Measurements from ENCODE around the gene TLR5.

The TLR5 gene

DNA sequence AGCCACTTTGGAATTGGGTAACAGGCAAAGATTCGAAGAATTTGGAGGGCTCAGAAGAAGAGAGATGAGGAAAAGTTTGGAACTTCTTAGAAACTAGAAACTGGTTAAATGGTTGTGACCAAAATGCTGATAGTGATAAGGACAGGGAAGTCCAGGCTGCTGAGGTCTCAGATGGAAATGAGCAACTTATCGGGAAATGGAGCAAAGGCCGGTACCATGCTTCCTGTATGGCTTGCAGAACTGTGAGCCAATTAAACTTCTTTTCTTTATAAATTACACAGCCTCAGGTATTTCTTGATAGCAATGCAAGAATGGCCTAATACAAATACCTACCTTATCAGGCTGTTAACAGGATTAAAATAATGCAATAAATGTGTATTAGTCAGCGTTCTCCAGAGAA lies 9.4 kb upstream of the TLR5 start:
- in situ Hi-C loops (cut with MboI; ENCODE audit: low sequenced_read_pairs) = no loop called here

DNA sequence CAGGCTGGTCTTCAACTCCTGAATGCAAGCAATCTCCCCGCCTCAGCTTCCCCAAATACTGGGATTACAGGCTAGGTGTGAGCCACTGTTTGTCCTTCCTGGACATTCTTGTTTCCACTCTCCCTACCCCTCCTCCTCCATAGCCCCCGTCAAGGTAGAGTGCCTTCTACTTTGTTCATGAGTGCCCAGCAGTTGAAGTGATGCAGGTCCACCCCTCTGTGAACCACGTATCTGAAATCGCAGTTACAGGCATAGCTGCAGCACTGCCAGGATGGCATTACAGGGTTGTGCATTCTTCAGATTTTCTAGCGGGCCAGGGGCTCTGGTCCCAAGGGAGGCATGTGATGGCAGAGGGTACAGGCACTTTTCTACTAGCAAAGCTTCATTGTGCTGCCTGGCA lies 7.4 kb upstream of the TLR5 start:
- in situ Hi-C loops (cut with MboI; ENCODE audit: low sequenced_read_pairs) = no loop called here

GRCh38 chr1:223147873-223148272 lies 4.8 kb upstream of the TLR5 start:
- in situ Hi-C loops (cut with MboI; ENCODE audit: low sequenced_read_pairs) = no loop called here

DNA sequence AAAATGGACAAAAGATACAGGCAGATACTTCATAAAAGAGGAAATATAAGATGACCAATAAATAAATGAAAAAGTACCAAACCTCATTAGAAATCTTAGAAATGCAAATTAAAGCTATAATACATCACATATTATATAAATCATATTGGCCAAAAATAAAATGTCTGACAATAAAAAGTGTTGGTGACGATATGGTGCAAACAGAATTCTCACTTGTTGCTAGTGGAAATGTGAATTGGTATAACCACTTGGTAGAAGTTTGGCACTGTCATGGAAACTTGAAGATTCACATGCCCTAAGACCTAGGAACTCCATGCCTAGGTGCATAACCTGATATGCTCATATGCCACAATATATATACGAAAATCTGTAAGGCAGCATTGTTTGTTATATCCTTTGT lies 4.4 kb upstream of the TLR5 start:
- in situ Hi-C loops (cut with MboI; ENCODE audit: low sequenced_read_pairs) = no loop called here

DNA sequence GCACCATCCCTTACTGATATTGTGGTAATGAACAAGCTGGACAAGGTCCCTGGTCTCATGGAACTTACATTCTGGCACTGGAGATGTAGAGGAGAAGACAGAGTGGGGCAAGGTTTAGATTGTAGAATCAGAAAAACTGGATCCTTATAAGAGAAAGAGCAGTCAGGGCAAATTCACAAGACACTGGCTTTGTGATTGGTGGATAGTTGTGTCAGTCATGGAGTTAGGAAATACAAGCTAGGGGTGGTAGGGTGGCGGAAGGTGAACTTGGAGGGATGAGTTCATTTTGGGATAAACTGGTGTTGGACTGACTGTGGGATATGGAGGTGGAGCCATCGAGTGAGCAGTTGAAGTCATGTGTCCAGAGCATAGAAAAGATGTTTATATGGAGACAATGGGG lies 3.7 kb upstream of the TLR5 start:
- in situ Hi-C loops (cut with MboI; ENCODE audit: low sequenced_read_pairs) = no loop called here

DNA sequence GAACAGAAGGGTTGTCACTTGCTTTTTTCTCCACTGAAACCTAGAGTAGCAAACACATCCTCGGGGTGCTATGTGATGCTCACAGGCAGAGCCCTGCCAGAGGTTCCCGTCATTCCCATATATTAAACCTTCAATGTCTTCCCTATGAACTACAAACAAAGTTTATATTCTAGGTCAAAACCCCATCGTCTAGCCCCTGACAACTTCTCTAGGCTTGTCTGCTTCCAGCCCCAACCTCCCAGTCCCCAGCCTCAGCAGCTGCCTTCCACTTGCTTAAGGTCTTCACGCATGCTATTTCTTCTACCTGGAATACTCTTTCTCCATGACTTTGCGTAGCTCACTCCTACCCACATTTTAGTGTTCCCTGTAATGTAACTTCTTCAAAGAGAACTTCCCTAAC lies 1.9 kb upstream of the TLR5 start:
- in situ Hi-C loops (cut with MboI; ENCODE audit: low sequenced_read_pairs) = no loop called here

DNA sequence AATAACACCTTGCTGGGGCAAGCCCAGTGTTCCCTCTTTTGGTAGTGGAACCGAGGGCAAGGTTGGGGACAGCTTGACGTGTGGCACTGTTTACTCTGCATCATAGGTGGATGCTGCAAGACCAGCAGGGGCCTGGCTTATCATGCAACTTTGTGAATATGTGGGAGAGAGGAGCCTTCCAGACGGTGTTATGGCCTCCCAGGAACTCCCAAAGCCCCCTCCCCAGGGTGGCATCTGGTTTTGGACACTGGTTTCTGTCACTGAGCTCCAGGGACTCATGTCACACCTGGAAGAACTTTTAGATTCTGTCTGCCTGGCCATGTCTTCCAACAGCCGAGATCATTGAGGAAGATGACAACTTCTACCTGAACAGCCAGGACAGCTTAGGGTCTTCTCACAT lies 1.4 kb upstream of the TLR5 start:
- in situ Hi-C loops (cut with MboI; ENCODE audit: low sequenced_read_pairs) = no loop called here

DNA sequence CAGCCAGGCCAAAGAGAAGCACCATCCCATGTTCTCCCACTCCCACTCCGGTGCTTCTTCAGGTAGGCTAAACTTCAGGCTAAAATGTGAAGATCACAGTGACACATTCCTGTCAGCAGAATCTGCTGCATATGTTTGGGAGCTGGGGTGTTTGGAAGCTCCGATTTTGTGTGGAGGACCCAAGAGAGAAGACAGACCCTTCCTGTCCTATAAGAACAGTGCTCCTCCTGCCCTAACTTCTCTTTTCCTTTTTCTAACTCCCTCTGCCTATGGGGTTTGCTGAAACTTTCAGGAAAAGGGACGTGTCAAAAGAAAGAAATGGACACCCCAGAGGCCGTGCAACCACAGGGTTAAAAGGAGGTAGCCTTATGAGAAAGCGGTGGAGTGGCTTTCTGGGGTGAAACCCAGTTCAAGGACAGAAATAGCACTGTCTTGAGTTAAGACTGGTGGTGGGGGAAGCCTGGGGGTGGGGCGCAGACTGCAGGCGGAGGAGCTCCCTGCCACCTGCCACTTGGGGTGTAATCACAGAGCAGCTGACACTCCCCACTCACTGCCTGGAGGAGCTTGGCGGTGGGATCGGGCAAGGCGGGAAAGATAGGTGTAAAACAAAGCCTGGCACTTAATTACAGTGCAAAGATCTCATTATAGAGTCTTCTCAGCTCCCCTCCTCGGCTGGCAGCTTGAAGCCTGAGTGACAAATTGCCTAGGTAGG lies 645 bp upstream of the TLR5 start:
- in situ Hi-C loops (cut with MboI; ENCODE audit: low sequenced_read_pairs) = no loop called here

DNA sequence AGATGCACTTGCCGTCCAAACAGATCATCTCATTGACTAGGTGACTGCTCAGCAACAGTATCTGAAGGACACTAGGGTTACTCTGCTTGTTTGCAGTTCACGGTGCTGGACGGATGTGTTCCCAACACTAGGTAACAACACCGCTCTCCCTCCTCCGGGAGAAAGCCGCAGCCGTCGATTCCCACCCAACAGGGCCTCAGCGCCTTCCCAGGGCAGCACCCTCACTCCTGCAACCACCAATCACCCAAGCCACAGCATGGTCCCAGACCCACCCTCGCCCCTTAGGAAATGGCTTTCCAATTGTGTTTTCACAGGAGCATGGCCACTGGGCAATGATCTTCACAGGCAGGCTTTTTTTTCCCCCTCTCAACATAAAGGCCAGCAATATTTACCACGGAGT lies 779 bp downstream of the TLR5 start:
- in situ Hi-C loops (cut with MboI; ENCODE audit: low sequenced_read_pairs) = no loop called here

GRCh38 chr1:223140611-223141405 lies 2.2 kb downstream of the TLR5 start:
- in situ Hi-C loops (cut with MboI; ENCODE audit: low sequenced_read_pairs) = no loop called here

- in situ Hi-C loops (cut with MboI; ENCODE audit: low sequenced_read_pairs) = no loop called here
These were observed 5.5 kb downstream of the TLR5 start for GRCh38 chr1:223137455-223138085.

GRCh38 chr1:223136086-223136485 lies 7.0 kb downstream of the TLR5 start:
- in situ Hi-C loops (cut with MboI; ENCODE audit: low sequenced_read_pairs) = no loop called here

- in situ Hi-C loops (cut with MboI; ENCODE audit: low sequenced_read_pairs) = no loop called here
These were observed 7.7 kb downstream of the TLR5 start for GRCh38 chr1:223135176-223135942.

- in situ Hi-C loops (cut with MboI; ENCODE audit: low sequenced_read_pairs) = no loop called here
These were observed 9.1 kb downstream of the TLR5 start for GRCh38 chr1:223133824-223134435.

DNA sequence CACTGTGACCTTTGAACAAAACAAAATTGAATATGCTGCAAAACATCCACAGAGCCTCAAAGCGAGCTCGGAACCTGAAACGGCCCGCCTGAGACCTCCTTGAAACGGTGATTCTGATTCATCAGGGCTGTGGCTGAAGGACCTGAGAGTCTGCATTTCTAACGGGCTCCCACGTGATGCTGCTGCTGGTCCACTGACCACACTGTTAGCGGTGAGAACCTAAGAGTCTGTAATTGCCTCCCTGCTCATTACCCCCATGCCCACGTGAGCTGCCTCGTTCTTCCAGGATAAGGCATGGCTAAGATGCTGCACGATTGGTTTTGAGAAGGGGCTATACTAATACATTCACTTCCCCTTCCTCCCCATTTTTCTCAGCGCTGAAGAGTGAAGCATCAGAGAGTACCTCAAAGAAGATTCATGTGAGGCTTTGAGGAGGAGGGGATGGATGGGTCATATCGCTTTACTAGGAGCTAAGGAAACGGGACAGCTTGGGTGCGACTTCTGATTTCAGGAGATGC lies 9.7 kb downstream of the TLR5 start:
- in situ Hi-C loops (cut with MboI; ENCODE audit: low sequenced_read_pairs) = no loop called here

DNA sequence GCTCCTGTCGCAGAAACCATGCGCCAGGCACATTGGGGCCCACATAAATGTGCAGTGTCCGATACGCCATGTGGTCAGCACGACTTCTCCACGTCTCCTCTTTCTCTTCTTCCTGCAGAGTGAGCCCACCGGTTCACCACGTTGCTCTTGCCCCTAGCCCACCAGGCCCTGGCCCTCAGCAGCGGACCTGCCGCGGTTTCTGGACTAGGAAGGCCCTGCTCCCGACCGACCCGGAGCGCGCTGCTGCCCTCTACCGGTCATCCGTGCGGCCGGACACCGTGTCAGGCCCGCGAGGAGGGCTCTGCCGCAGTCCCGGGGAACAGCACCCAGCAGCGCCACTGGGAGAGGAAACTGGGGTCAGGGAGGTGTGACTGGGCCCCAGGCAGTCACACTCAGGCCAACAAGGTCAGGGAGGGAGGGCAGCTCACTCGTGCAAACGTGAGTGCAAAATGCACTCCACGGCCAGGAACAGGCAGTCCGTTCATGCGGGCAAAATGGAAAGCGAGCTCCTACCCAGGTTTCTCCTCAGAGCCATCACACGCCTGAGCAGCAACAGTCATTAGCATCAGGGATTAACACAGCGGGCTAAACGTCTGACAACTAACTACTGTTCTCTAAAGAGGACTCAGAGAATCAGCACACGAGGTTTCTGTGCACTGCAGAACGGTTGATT lies 13.7 kb downstream of the TLR5 start:
- in situ Hi-C loops (cut with MboI; ENCODE audit: low sequenced_read_pairs) = no loop called here

DNA sequence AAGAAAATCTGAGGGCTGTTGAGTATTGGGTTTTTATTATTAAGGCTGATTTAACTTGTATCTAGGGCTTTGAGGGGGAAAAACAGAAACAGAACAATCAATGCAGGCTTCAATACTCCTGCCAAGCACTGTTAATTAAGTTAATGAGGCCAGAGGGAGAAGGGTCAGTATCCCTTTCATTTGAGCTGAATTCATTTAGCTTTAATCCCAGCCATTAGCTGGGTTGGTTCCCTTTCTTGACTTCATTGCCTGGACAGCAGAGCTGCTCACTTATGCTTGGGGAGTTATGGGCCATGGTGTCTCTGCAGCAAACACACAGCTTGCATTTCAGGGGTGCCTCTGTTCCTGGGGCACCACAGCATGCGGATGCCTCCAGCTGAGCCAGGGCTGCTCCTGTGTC lies 16.3 kb downstream of the TLR5 start:
- in situ Hi-C loops (cut with MboI; ENCODE audit: low sequenced_read_pairs) = no loop called here

- in situ Hi-C loops (cut with MboI; ENCODE audit: low sequenced_read_pairs) = no loop called here
These were observed 17.3 kb downstream of the TLR5 start for GRCh38 chr1:223125766-223126165.

DNA sequence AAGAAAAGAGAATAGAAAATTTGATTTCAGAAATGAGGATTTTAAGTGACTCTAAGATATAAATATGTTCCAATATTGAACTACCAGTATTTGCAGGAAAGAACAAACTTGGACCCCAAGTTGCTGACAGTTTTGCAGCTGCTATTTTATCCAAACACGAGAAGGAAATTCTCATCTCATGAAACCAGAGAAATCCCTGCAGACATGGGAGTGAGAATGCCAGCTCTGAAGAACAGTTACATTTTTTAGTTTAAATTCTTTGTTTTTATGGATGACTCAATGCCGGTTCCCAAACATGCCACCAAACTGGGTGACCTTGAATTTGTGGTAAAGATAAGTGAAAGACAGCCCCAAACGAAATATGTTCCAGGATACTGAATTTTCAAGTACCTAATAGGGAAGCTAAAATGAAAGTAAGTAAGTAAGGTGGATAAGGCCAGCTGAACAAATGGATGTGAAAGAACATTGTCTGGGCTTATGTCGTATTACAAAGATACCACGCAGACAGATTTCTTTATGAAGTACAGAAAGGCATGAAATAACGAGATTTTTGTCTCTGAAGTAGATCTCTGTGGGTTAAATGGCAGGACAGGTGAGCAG lies 19.9 kb downstream of the TLR5 start:
- in situ Hi-C loops (cut with MboI; ENCODE audit: low sequenced_read_pairs) = no loop called here

DNA sequence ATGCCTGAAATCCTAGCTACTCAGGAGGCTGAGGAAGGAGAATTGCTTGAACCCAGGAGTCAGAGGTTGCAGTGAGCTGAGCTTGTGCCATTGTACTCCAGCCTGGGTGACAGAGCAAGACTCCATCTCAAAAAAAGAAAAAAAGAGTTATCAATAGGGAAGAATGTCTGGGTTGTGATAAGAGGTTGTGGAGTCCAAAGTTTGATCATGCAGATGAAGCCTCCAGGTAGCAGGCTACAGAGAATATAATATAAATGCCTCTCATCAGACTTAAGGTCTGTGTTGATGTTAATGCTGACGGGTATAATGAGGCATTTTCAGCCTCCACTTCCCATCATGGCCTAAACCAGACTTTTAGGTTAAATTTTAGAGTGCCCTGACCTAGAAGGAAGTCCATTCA lies 24.6 kb downstream of the TLR5 start:
- in situ Hi-C loops (cut with MboI; ENCODE audit: low sequenced_read_pairs) = no loop called here
